Ishikawa (cell line): ENCODE measurements around the gene PTPN13.

Experiments
- CEBPB ChIP-seq: IDR thresholded peaks from 2 replicates; pipeline ENCODE4 v1.6.1; 2012
- CREB1 ChIP-seq: IDR thresholded peaks from 2 replicates; pipeline ENCODE4 v1.6.1; 2012; ENCODE audit warnings: low read depth
- EGR1 ChIP-seq: IDR thresholded peaks from 2 replicates; pipeline ENCODE4 v1.6.1; 2012
- EP300 ChIP-seq: IDR thresholded peaks from 2 replicates; pipeline ENCODE4 v1.6.1; 2012; ENCODE audit warnings: borderline replicate concordance
- FOXM1 ChIP-seq: IDR thresholded peaks from 2 replicates; pipeline ENCODE4 v1.6.1; 2012; ENCODE audit warnings: low read depth, borderline replicate concordance
- NFIC ChIP-seq: IDR thresholded peaks from 2 replicates; pipeline ENCODE4 v1.6.1; 2012
- RAD21 ChIP-seq: IDR thresholded peaks from 2 replicates; pipeline ENCODE4 v1.6.1; 2012; ENCODE audit warnings: low read depth
- TAF1 ChIP-seq: IDR thresholded peaks from 2 replicates; pipeline ENCODE4 v1.6.1; 2012; ENCODE audit warnings: low read depth, mild to moderate bottlenecking
- TCF12 ChIP-seq: IDR thresholded peaks from 2 replicates; pipeline ENCODE4 v1.6.1; 2012; ENCODE audit warnings: low read depth
- TEAD4 ChIP-seq: IDR thresholded peaks from 2 replicates; pipeline ENCODE4 v1.6.1; 2012
- YY1 ChIP-seq: IDR thresholded peaks from 2 replicates; pipeline ENCODE4 v1.6.1; 2012; ENCODE audit warnings: low read depth
- ZBTB7A ChIP-seq: IDR thresholded peaks from 2 replicates; pipeline ENCODE4 v1.6.1; 2012; ENCODE audit warnings: low read depth
- TF ChIP-seq, protein P1 (sequence below): IDR thresholded peaks from 2 replicates; pipeline ENCODE4 v1.6.1; 2012; ENCODE audit warnings: low read depth, mild to moderate bottlenecking
- TF ChIP-seq, protein P2 (sequence below): IDR thresholded peaks from 2 replicates; pipeline ENCODE4 v1.6.1; 2012
- TF ChIP-seq, protein P3 (sequence below): IDR thresholded peaks from 2 replicates; pipeline ENCODE4 v1.6.1; 2012

Gene PTPN13

DNA sequence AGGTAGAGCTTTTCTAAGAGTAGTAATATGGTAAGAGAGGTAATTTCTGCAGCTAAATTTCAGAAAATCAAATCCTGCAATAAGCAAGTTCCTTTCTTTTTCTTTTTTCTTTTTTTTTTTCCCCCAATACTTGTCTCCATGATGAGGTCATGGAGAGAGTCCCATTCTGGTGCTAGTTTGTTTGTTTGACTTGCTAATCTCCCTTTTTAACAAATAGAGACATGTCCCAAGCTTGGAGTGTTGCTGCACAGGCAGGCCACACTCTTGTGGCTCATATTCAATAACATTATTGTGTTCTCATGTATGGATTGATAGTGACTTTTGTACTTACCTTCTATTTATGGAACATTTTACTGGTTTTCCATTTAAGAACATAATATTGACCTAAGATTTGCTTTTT, 25.5 kb downstream of the PTPN13 start:
- TF ChIP-seq EP300 (no peak), TAF1 (no peak)

DNA sequence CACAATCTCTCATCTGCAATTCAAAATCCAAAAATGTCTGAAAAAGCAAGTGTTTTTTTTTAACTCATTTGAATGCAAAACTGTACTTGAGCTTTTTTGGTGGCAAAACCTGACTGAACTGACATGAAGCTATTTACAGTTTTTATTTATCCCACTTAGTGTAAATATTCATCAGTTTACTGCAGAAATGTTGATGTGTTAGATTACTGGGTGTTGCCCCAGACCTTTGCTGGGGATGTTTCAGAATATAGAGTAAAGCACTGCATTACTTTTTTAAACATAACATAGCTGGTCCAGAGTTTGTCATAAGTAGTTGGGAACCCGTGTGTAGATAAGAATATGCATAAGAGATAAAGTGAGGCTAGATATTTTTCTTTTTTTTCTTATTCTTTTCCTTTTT, 27.3 kb downstream of the PTPN13 start:
- TF ChIP-seq CEBPB = no peak
- TF ChIP-seq TEAD4 = no peak
- no peak for TF ChIP-seq YY1
- TF ChIP-seq, protein P1, sequence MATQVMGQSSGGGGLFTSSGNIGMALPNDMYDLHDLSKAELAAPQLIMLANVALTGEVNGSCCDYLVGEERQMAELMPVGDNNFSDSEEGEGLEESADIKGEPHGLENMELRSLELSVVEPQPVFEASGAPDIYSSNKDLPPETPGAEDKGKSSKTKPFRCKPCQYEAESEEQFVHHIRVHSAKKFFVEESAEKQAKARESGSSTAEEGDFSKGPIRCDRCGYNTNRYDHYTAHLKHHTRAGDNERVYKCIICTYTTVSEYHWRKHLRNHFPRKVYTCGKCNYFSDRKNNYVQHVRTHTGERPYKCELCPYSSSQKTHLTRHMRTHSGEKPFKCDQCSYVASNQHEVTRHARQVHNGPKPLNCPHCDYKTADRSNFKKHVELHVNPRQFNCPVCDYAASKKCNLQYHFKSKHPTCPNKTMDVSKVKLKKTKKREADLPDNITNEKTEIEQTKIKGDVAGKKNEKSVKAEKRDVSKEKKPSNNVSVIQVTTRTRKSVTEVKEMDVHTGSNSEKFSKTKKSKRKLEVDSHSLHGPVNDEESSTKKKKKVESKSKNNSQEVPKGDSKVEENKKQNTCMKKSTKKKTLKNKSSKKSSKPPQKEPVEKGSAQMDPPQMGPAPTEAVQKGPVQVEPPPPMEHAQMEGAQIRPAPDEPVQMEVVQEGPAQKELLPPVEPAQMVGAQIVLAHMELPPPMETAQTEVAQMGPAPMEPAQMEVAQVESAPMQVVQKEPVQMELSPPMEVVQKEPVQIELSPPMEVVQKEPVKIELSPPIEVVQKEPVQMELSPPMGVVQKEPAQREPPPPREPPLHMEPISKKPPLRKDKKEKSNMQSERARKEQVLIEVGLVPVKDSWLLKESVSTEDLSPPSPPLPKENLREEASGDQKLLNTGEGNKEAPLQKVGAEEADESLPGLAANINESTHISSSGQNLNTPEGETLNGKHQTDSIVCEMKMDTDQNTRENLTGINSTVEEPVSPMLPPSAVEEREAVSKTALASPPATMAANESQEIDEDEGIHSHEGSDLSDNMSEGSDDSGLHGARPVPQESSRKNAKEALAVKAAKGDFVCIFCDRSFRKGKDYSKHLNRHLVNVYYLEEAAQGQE = no peak

DNA sequence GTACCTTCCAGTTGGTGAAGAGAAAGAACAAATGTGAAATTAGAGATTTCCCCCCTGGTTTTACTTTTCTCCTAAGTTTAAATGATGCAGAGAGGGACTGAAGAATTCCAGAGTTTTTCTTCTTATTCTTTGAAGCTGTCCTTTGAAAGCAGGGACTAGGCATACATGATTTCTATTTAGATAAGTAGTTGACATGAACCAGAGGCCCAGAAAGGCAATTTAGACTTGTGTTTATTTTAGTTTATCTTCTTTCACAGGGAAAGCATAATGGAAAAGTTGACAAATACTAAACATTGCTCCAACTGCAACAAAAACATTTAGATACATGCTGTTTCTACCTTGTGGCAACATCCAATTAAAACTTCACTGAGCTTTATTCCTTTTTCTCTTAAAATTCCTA, 32.0 kb downstream of the PTPN13 start:
- TF ChIP-seq CREB1 (no peak), TCF12 (no peak), EP300 (no peak), CEBPB (no peak), EGR1 (no peak), YY1 (no peak), RAD21 (no peak), NFIC (no peak), FOXM1 (no peak), TAF1 (no peak), ZBTB7A (no peak)
- TF ChIP-seq, protein P2, sequence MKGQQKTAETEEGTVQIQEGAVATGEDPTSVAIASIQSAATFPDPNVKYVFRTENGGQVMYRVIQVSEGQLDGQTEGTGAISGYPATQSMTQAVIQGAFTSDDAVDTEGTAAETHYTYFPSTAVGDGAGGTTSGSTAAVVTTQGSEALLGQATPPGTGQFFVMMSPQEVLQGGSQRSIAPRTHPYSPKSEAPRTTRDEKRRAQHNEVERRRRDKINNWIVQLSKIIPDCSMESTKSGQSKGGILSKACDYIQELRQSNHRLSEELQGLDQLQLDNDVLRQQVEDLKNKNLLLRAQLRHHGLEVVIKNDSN = no peak
- TF ChIP-seq, protein P1 = no peak

DNA sequence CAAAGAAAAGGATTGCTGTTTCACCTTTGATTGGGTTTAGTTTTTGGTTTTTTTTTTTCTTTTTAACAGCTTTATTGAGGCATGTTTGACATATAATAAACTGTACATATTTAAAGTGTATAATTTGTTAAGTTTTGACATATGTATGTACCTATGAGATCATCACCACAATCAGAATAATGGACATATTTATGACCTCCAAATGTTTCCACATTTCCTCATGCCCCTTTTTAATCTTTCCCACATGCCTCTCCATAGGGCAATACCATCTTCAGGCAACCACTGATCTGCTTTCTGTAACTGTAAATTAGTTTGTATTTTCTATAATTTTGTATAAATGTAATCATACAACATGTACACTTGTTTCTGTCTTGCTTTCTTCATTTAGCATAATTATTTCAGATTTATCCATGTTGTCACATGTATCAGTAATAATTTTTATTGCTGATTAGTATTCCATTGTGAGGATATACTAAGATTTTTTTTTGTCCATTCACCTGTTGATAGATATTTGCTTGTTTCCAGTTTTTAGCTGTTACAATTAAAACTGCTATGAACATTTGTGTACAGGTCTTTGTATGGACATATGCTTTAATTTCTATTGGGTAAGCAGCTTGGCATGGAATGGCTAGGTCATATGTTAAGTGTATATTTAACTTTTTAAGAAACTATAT, 33.5 kb downstream of the PTPN13 start:
- no peak for TF ChIP-seq TCF12
- TF ChIP-seq FOXM1 = no peak
- TF ChIP-seq, protein P1 = no peak
- TF ChIP-seq TAF1 = no peak
- TF ChIP-seq CREB1 = no peak
- TF ChIP-seq, protein P2 = no peak
- no peak for TF ChIP-seq NFIC
- TF ChIP-seq ZBTB7A = no peak
- TF ChIP-seq TEAD4 = no peak
- TF ChIP-seq, protein P3, sequence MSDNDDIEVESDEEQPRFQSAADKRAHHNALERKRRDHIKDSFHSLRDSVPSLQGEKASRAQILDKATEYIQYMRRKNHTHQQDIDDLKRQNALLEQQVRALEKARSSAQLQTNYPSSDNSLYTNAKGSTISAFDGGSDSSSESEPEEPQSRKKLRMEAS = no peak

DNA sequence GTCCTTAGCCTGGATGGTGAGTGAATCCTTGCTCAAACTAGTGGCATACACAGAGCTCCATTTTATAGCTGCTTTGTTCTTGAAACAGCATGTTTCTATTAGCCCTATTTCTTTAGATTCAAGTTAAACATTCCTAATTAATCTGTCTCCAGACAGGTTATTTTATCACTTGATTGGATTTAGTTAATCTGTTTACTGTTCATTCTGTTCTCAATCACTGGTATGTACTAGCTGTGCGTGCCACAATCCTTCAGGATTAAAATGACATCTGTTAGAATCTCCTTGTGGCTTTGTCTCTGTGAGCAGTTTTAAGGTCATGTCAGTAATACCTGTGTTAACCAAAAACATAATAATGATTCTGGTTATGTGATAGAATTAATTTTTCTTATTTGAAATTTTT, 36.5 kb downstream of the PTPN13 start:
- TF ChIP-seq, protein P3 = no peak
- TF ChIP-seq EP300 (no peak), CREB1 (no peak), TEAD4 (no peak), ZBTB7A (no peak), RAD21 (no peak), EGR1 (no peak), YY1 (no peak), CEBPB (no peak)
- TF ChIP-seq, protein P2 = no peak
- TF ChIP-seq, protein P1 = no peak
